Natural killer cell treated with Interleukin-12 subunit alpha and Interleukin-12 subunit beta and Interleukin-15 and Interleukin-18, amount 100 ng/mL, for 72 hours (primary cell): ENCODE measurements around the gene PAMR1. TPM values are rescaled to one million over a fixed set of nuclear protein-coding genes. Genes with fewer than 3 reads are reported as not detected.

Source experiments
- ATAC-seq, 2 donors: fragments of 150-1000 bp; cut with Tn5 transposase in 1 of 2; sonication (Bioruptor Pico), chemical (Tn5 transposase) in 1 of 2; 2 replicates each; pipeline ENCODE4 v1.10.0; 2021
- DNase-seq: peaks from one replicate; pipeline ENCODE4 v3.0.0; 2022; ENCODE audit warnings: low spot score
- H3K27ac Mint-ChIP-seq, 2 donors: 1 replicate in 1 of 2; 2 replicates in 1 of 2; pipeline ENCODE4 v1.8.0; 2022; ENCODE audit warnings: mixed read lengths in 2 of 2, mild to moderate bottlenecking in 1 of 2, moderate library complexity in 1 of 2
- H3K27me3 Mint-ChIP-seq, 2 donors: 1 replicate in 1 of 2; 2 replicates in 1 of 2; pipeline ENCODE4 v1.8.0; 2022; ENCODE audit warnings: mixed read lengths in 2 of 2
- H3K36me3 Mint-ChIP-seq: one replicate; pipeline ENCODE4 v1.8.0; 2022; ENCODE audit warnings: mixed read lengths
- H3K4me1 Mint-ChIP-seq, 2 donors: 1 replicate in 1 of 2; 2 replicates in 1 of 2; pipeline ENCODE4 v1.8.0; 2022; ENCODE audit warnings: low read depth in 2 of 2, mixed read lengths in 2 of 2, mild to moderate bottlenecking in 1 of 2
- H3K4me3 Mint-ChIP-seq: one replicate; pipeline ENCODE4 v1.8.0; 2022; ENCODE audit warnings: mixed read lengths
- H3K9me3 Mint-ChIP-seq: 2 replicates; pipeline ENCODE4 v1.8.0; 2022; ENCODE audit warnings: mixed read lengths
- total RNA-seq, 2 donors: library from RNA; stranded (reverse); gene quantifications; one replicate each; pipeline ENCODE4 v1.2.3, GENCODE V29; 2022

Gene PAMR1
- total RNA-seq, result not detected

- DNase-seq (no peak), ATAC-seq (no peak)
- H3K9me3 Mint-ChIP-seq, result no peaks in the 10 kb centered on the region
- no peaks in the 10 kb centered on the region for H3K4me1 Mint-ChIP-seq
- H3K36me3 Mint-ChIP-seq, result no peaks in the 10 kb centered on the region
- peaks cover 48 to 73% of the 10 kb centered on the region in 2 donors for H3K27me3 Mint-ChIP-seq
- H3K27ac Mint-ChIP-seq, result no peak within 1 kb of the TSS
- H3K4me3 Mint-ChIP-seq, result no peak within 1 kb of the TSS
Measured at GRCh38 chr11:35525501-35526175, at the start of gene PAMR1. Gene PAMR1 (minus strand): TSS chr11:35525616. CDS start chr11:35525585, 31 bp downstream.

- ATAC-seq (no peak), DNase-seq (no peak)
- Mint-ChIP-seq H3K4me3 (no peak overlapping the region), H3K36me3 (peaks cover 5% of the 10 kb centered on the region), H3K9me3 (peaks cover 3% of the 10 kb centered on the region), H3K27me3 (peaks cover 22 to 38% of the 10 kb centered on the region in 2 donors), H3K27ac (no peak overlapping the region), H3K4me1 (no peaks in the 10 kb centered on the region)
Measured at GRCh38 chr11:35571696-35572095, 46.3 kb upstream of the PAMR1 start.

GRCh38 chr11:35567737-35568465 is 42.5 kb upstream of the PAMR1 start:
- Mint-ChIP-seq H3K36me3 (peaks cover 5% of the 10 kb centered on the region), H3K27me3 (peaks cover 31 to 46% of the 10 kb centered on the region in 2 donors), H3K4me1 (no peaks in the 10 kb centered on the region)

GRCh38 chr11:35566885-35567284 is 41.5 kb upstream of the PAMR1 start:
- Mint-ChIP-seq H3K27me3 (peaks cover 31 to 55% of the 10 kb centered on the region in 2 donors), H3K27ac (no peak overlapping the region), H3K4me1 (no peaks in the 10 kb centered on the region), H3K36me3 (peaks cover 5% of the 10 kb centered on the region), H3K9me3 (peaks cover 3% of the 10 kb centered on the region), H3K4me3 (no peak overlapping the region)
- no peak for DNase-seq
- no peak for ATAC-seq

More at GRCh38 chr11:35567737-35568465, 42.5 kb upstream of the PAMR1 start:
- Mint-ChIP-seq H3K27ac (no peak overlapping the region), H3K9me3 (peaks cover 3% of the 10 kb centered on the region), H3K4me3 (no peak overlapping the region)
- no peak for ATAC-seq
- no peak for DNase-seq

- ATAC-seq, result no peak
- Mint-ChIP-seq H3K4me3 (no peak overlapping the region), H3K9me3 (peaks cover 3% of the 10 kb centered on the region), H3K27ac (no peak overlapping the region), H3K36me3 (peaks cover 5% of the 10 kb centered on the region), H3K27me3 (peaks cover 29 to 59% of the 10 kb centered on the region in 2 donors), H3K4me1 (no peaks in the 10 kb centered on the region)
- no peak for DNase-seq
Measured at GRCh38 chr11:35566181-35566580, 40.8 kb upstream of the PAMR1 start.

DNA sequence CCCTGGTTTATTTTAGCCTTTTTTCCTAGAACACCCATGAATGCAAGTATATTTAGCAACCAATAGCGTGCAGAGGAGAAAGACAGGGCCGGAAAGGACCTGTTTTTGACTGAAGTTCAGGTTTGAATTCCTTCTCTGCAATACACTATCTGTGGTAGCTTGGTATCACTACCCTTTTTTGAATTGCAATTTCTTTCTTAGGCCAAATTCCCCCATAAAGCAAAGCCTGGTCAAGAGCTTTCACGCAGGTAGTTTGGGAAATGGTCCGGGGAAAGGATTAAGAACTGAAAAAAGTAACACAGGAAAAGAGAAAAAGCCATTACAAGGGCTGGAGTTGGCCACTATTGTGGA is 38.8 kb upstream of the PAMR1 start:
- peaks cover 5% of the 10 kb centered on the region for H3K36me3 Mint-ChIP-seq
- no peak for DNase-seq
- no peak overlapping the region for H3K27ac Mint-ChIP-seq
- H3K9me3 Mint-ChIP-seq, result peaks cover 3% of the 10 kb centered on the region
- H3K4me1 Mint-ChIP-seq, result no peaks in the 10 kb centered on the region
- H3K27me3 Mint-ChIP-seq, result peaks cover 35 to 62% of the 10 kb centered on the region in 2 donors
- ATAC-seq, result no peak
- no peak overlapping the region for H3K4me3 Mint-ChIP-seq

GRCh38 chr11:35563484-35564244 is 38.2 kb upstream of the PAMR1 start:
- Mint-ChIP-seq H3K27ac (no peak overlapping the region), H3K9me3 (peaks cover 3% of the 10 kb centered on the region), H3K4me1 (no peaks in the 10 kb centered on the region), H3K4me3 (no peak overlapping the region), H3K27me3 (peaks cover 33 to 62% of the 10 kb centered on the region in 2 donors), H3K36me3 (peaks cover 3% of the 10 kb centered on the region)
- DNase-seq (no peak), ATAC-seq (no peak)

GRCh38 chr11:35559949-35560348 is 34.5 kb upstream of the PAMR1 start:
- no peaks in the 10 kb centered on the region for H3K9me3 Mint-ChIP-seq
- H3K4me3 Mint-ChIP-seq, result no peak overlapping the region
- H3K36me3 Mint-ChIP-seq, result no peaks in the 10 kb centered on the region
- H3K4me1 Mint-ChIP-seq, result no peaks in the 10 kb centered on the region
- no peak for DNase-seq
- peaks cover 27 to 49% of the 10 kb centered on the region in 2 donors for H3K27me3 Mint-ChIP-seq
- H3K27ac Mint-ChIP-seq, result no peak overlapping the region
- ATAC-seq, result peak in 1 of 2 donors; percentile 40

GRCh38 chr11:35558513-35558912 is 33.1 kb upstream of the PAMR1 start:
- no peak overlapping the region for H3K4me3 Mint-ChIP-seq
- H3K27me3 Mint-ChIP-seq, result peaks cover 33 to 59% of the 10 kb centered on the region in 2 donors
- DNase-seq (no peak), ATAC-seq (no peak)
- no peaks in the 10 kb centered on the region for H3K4me1 Mint-ChIP-seq
- no peaks in the 10 kb centered on the region for H3K36me3 Mint-ChIP-seq
- no peak overlapping the region for H3K27ac Mint-ChIP-seq
- H3K9me3 Mint-ChIP-seq, result no peaks in the 10 kb centered on the region

GRCh38 chr11:35555488-35555887 is 30.1 kb upstream of the PAMR1 start:
- H3K36me3 Mint-ChIP-seq, result no peaks in the 10 kb centered on the region
- H3K27ac Mint-ChIP-seq, result no peak overlapping the region
- H3K9me3 Mint-ChIP-seq, result no peaks in the 10 kb centered on the region
- no peak for DNase-seq
- ATAC-seq, result no peak
- H3K4me1 Mint-ChIP-seq, result no peaks in the 10 kb centered on the region
- peaks cover 26 to 38% of the 10 kb centered on the region in 2 donors for H3K27me3 Mint-ChIP-seq
- no peak overlapping the region for H3K4me3 Mint-ChIP-seq

- no peaks in the 10 kb centered on the region for H3K9me3 Mint-ChIP-seq
- H3K27me3 Mint-ChIP-seq, result peaks cover 21 to 31% of the 10 kb centered on the region in 2 donors
- ATAC-seq (no peak), DNase-seq (no peak)
- no peaks in the 10 kb centered on the region for H3K4me1 Mint-ChIP-seq
- no peaks in the 10 kb centered on the region for H3K36me3 Mint-ChIP-seq
- H3K27ac Mint-ChIP-seq, result no peak overlapping the region
- H3K4me3 Mint-ChIP-seq, result no peak overlapping the region
Measured at GRCh38 chr11:35554491-35555437, 29.3 kb upstream of the PAMR1 start.

DNA sequence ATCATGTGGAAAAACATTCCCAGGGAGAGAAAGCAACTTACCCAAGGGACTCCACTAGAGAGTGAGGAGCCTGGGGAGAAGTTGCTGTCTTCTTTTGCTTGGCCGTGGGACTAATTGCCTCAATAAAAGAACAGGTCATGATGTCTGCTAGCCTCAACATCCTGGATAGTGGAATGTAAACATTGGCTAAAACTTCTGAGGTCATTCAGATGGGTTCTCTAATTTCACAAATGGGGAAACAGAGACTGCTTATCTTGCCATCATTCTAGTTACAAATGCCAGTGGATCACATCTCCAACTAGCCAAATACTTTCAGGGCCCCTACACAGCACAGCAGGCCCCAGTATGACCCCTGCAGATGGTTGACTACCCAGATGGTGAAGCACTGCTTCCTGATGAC is 28.4 kb upstream of the PAMR1 start:
- H3K4me1 Mint-ChIP-seq, result no peaks in the 10 kb centered on the region
- no peak overlapping the region for H3K27ac Mint-ChIP-seq
- peaks cover 22 to 29% of the 10 kb centered on the region in 2 donors for H3K27me3 Mint-ChIP-seq
- no peak overlapping the region for H3K4me3 Mint-ChIP-seq
- no peaks in the 10 kb centered on the region for H3K9me3 Mint-ChIP-seq
- no peak for DNase-seq
- ATAC-seq, result no peak
- no peaks in the 10 kb centered on the region for H3K36me3 Mint-ChIP-seq

GRCh38 chr11:35553021-35553420 is 27.6 kb upstream of the PAMR1 start:
- Mint-ChIP-seq H3K36me3 (no peaks in the 10 kb centered on the region), H3K9me3 (no peaks in the 10 kb centered on the region), H3K27me3 (peaks cover 25 to 30% of the 10 kb centered on the region in 2 donors), H3K4me1 (no peaks in the 10 kb centered on the region), H3K27ac (no peak overlapping the region), H3K4me3 (no peak overlapping the region)
- ATAC-seq (no peak), DNase-seq (no peak)
